NCI-H774 (cell line): ENCODE data around the gene DPP6.

Experiments used
- DNase-seq: peaks from one replicate; lab custom pipeline; 2025; lab: John Stamatoyannopoulos, UW

DPP6 gene

GRCh38 chr7:154858836-154859537, 806.8 kb downstream of the DPP6 start:
- no peak for DNase-seq

GRCh38 chr7:154859747-154860620, 807.8 kb downstream of the DPP6 start:
- no peak for DNase-seq

- DNase-seq, result no peak
These were observed 808.6 kb downstream of the DPP6 start for GRCh38 chr7:154860621-154861375.

- no peak for DNase-seq
These were observed 809.4 kb downstream of the DPP6 start for GRCh38 chr7:154861589-154861988.

GRCh38 chr7:154862153-154862791, 810.1 kb downstream of the DPP6 start:
- DNase-seq, result no peak

GRCh38 chr7:154863766-154864522, 811.7 kb downstream of the DPP6 start:
- no peak for DNase-seq

GRCh38 chr7:154864523-154864891, 812.3 kb downstream of the DPP6 start:
- DNase-seq, result no peak

GRCh38 chr7:154865984-154866685, 813.9 kb downstream of the DPP6 start:
- DNase-seq, result no peak

- DNase-seq, result no peak
These were observed 814.9 kb downstream of the DPP6 start for GRCh38 chr7:154867068-154867467.

GRCh38 chr7:154868921-154869320, 816.7 kb downstream of the DPP6 start:
- DNase-seq, result no peak

- no peak for DNase-seq
These were observed 817.2 kb downstream of the DPP6 start for GRCh38 chr7:154869436-154869835.

GRCh38 chr7:154871507-154871906, 819.3 kb downstream of the DPP6 start:
- no peak for DNase-seq

- no peak for DNase-seq
These were observed 819.9 kb downstream of the DPP6 start for GRCh38 chr7:154871928-154872750.

GRCh38 chr7:154872811-154873499, 820.8 kb downstream of the DPP6 start:
- DNase-seq, result no peak

GRCh38 chr7:154873500-154874121, 821.4 kb downstream of the DPP6 start:
- no peak for DNase-seq

GRCh38 chr7:154874409-154875113, 822.4 kb downstream of the DPP6 start:
- DNase-seq, result no peak

GRCh38 chr7:154875297-154875696, 823.1 kb downstream of the DPP6 start:
- no peak for DNase-seq

GRCh38 chr7:154876516-154876915, 824.3 kb downstream of the DPP6 start:
- no peak for DNase-seq
